Stimulated activated CD8-positive, alpha-beta memory T cell treated with anti-CD3 and anti-CD28 coated beads, Interleukin-2, amount 100 ng/mL, for 48 hours (primary cell): ENCODE results near the gene CDK5R2.

ENCODE experiments used
- DNase-seq, 2 donors: peaks; one replicate each; pipeline ENCODE4 v3.0.0-alpha.2; 2020; ENCODE audit warnings: low read depth in 2 of 2

Gene CDK5R2

GRCh38 chr2:218961651-218962570, 2.4 kb downstream of the CDK5R2 start:
- no peak for DNase-seq

- peak; percentile 43 to 54 for DNase-seq
These were observed 3.5 kb downstream of the CDK5R2 start for GRCh38 chr2:218962859-218963492.

GRCh38 chr2:218963601-218964000, 4.1 kb downstream of the CDK5R2 start:
- DNase-seq, result no peak

- DNase-seq, result no peak
These were observed 4.7 kb downstream of the CDK5R2 start for GRCh38 chr2:218964041-218964771.

- no peak for DNase-seq
These were observed 11.4 kb downstream of the CDK5R2 start for GRCh38 chr2:218970894-218971293.

- no peak for DNase-seq
These were observed 15.8 kb downstream of the CDK5R2 start for GRCh38 chr2:218975060-218975777.

- peak; percentile 79 to 80 for DNase-seq
These were observed 20.6 kb downstream of the CDK5R2 start for GRCh38 chr2:218979846-218980734.

GRCh38 chr2:218980735-218981389, 21.4 kb downstream of the CDK5R2 start:
- no peak for DNase-seq

- DNase-seq, result no peak
These were observed 22.0 kb downstream of the CDK5R2 start for GRCh38 chr2:218981390-218981880.

GRCh38 chr2:218981881-218982585, 22.6 kb downstream of the CDK5R2 start:
- no peak for DNase-seq

GRCh38 chr2:218982586-218983262, 23.3 kb downstream of the CDK5R2 start:
- DNase-seq, result no peak

GRCh38 chr2:218983263-218983933, 23.9 kb downstream of the CDK5R2 start:
- DNase-seq, result no peak

GRCh38 chr2:218983934-218984238, 24.4 kb downstream of the CDK5R2 start:
- no peak for DNase-seq

- no peak for DNase-seq
These were observed 25.0 kb downstream of the CDK5R2 start for GRCh38 chr2:218984239-218985020.

- no peak for DNase-seq
These were observed 25.5 kb downstream of the CDK5R2 start, which contains the start of gene FEV for GRCh38 chr2:218985021-218985324. Gene FEV, minus strand, starts transcription at chr2:218985184. Its CDS starts 109 bp downstream, at chr2:218985075.

GRCh38 chr2:218985325-218986091, 26.0 kb downstream of the CDK5R2 start:
- no peak for DNase-seq
